GM21723 (cell line): ENCODE results near the gene TOP3A.

Source experiments
- ATAC-seq: cut with Tn5 transposase; IDR thresholded peaks from one replicate; pipeline ENCODE4 v1.9.1; 2021; ENCODE audit warnings: mild to moderate bottlenecking, moderate library complexity; ENCODE audit not compliant: unreplicated experiment

The TOP3A gene

DNA sequence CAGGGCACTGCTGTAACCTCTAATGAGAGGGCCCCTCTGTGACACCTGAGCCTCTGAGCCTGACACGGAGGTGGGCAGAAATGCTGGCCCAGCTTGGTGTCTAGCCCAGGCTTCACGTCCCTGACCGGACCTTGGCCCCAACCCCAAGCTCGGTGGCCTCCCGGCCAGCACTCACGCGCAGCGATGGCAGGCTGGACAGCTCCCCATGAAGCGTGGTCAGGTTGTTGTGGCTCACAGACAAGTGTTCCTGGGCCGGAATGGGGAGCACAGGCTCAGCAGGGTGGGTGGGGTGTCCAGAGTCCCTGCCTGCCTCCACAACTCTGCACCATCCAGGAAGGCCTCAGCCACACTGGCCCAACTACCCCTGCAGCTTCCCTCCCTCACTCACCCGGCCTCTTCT, 58.4 kb downstream of the TOP3A start:
- no peak for ATAC-seq

DNA sequence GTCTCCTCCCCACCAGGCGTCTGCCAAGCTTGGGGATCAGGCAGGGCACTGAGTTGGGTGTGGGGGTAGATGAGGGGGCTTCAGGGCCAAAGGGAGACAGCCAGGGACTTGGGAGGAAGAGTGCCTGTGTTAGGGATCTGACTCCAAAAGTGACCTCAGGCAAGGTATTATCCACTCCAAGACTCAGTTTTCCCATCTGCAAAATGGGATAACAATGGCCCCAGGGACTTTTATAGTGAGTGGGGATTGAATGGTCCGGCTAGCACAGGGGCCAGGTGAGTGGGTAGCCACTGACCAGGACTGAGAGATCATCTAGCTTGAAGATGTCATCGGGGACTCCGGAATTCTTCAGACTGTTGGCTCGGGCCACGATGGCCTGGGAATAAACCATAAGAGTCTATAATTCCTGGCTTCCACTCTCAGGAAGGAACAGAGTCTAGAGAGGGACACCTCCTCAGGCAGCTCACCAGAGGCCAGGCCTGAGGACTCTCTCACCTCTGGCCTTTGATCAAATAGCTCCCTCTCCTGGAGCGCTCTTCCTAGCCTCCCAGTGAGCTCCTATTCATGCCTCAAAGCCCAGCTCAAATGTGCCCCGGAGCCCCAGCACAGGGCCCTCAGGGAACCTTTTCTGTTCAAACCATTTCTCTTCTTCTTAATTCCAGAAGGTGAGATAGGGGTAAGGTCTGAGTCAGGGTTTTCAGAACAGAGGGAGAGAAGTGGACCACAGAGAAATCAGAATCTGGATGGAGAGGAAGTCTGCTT, 59.7 kb downstream of the TOP3A start:
- ATAC-seq = no peak

GRCh38 chr17:18253947-18254821, 60.6 kb downstream of the TOP3A start:
- ATAC-seq = no peak

GRCh38 chr17:18253187-18253884, 61.5 kb downstream of the TOP3A start:
- ATAC-seq = no peak

DNA sequence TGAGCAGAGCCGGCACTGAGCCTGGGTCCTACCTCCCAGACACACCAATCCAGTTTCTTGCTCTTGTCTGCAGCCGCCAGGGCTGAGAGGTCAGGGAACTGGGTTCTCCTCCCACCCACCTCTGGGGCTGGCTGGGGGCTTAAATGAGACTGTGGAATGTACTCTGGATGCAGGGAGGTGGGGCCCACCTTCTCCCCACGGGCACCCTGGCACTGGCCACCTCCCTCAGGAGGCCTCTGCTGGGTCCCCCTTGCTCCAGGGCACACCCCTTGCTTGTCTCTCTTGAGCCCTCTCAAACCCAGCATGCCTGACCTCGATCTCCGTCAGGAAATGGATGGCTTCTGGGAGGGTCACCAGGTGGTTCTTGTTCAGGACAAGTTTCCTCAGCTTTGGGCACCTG, 62.6 kb downstream of the TOP3A start:
- ATAC-seq = no peak

- ATAC-seq = no peak
These were observed 63.6 kb downstream of the TOP3A start for GRCh38 chr17:18251204-18251603.

GRCh38 chr17:18250708-18251107, 64.1 kb downstream of the TOP3A start:
- ATAC-seq = no peak

- ATAC-seq = no peak
These were observed 64.5 kb downstream of the TOP3A start for GRCh38 chr17:18250259-18250658.

GRCh38 chr17:18248811-18249210, 66.0 kb downstream of the TOP3A start:
- no peak for ATAC-seq

DNA sequence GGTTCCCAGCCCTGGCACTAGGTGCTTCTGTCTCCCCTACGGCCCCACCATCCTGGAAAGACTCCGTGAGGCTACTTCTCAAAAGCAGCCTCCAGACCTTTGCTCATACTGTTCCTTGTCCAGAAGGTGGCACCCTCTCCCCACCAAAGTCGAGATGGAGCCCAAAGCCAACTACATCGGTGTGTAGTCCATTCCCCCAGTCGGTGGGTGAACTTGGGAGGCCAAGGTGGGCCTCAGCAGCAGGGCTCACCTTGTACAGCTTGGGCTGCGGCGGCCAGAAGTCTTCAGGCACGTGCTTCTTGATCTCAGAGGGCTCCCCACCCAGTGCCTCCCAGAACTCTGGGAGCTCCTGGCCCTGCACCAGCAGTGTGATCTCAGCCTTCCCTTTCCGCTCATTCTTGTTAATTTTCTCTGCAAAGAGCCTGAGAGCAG, 66.5 kb downstream of the TOP3A start:
- ATAC-seq = no peak

- no peak for ATAC-seq
These were observed 67.2 kb downstream of the TOP3A start for GRCh38 chr17:18247613-18248001.

DNA sequence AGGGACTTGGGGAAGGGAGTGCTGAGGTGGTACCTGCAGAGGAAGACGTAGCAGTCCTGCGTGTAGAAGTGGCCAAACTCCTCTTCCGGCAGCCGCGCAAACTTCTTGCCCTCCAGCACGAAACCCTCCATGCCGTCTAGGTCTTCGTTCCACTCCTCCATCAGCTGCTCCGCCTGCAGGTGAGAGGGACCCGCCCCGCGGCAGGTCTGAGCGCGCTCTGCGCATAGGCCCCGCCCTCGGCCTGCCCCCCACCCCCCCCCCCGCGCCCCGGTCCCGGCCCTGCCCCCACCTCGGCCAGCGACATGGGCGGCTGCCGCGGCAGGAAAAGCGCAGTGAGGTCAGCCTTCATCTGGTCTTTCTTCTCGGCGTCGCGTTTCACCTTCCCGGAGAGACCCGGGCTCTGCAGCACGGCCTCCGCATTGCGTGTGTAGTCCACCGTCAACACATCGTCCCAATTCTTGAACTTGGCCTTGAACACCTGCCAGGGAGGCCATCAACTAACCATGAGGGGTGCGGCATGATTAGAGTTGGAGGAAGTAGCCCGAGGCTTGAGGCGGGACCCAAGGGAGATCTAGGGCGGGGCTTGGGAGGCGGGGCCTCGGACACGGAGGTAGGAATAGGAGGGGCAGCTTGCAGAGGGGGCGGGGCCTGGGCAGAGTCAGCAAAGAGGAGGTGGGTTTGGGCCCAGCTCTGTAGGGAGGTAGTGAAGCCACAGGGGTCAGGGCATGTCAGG, 67.7 kb downstream of the TOP3A start:
- ATAC-seq = no peak

DNA sequence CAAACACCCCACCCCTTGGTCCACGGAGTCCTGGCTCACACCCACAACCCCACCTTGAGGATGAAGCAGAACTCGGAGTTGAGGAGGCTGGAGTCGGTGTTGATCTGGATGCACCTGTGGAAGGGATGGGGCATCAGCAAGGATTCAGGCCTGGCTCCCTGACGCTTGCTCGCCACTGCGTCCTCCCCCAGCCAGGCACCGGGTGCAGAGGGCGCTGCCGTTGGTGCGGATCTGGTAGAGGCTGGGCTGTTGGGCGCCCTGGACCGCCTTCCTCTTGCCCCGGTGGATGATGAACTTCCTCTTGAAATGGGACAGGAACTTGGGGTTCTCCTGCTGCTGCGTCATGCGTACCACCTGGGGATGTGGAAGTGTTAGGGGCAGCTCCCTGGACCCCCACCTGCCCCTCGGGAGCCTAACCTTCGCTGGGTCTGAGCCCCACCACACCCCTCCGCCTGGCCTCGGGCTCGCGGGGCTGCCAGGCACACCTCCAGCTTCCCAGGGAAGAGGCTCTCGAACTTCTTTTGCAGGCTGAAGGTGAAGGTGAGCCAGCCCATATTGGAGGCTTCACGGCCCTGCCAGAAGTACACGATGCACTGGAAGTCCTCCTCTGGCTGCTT, 68.6 kb downstream of the TOP3A start:
- no peak for ATAC-seq

GRCh38 chr17:18245038-18245776, 69.6 kb downstream of the TOP3A start:
- no peak for ATAC-seq

DNA sequence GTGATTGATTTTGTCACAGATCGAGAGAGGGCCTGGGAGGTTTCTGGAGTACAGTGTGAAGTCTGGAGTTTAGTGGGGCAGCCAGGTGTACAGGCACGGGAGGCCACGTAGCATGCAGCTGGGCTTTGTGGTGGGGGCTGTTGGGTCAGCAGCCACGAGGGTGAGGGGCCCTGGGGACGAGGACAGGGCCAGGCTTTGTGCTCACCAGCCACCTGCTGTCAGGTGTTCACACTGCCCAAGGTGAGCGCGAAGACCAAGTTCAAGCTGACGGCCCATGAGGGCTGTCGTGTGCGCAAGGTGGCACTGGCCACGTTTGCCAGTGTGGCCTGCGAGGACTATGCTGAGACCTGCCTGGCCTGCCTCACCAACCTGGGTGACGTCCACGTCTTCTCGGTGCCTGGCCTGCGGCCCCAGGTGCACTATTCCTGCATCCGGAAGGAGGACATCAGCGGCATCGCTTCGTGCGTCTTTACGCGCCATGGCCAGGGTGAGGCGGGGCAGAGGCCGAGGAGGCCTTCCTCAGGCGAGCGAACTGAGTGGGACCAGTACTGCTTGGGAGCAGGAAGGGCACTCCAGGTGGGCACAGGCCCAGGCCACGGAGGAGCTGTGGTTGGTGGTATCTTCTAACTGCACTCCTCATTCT, 73.4 kb downstream of the TOP3A start:
- ATAC-seq = no peak

GRCh38 chr17:18240449-18240848, 74.3 kb downstream of the TOP3A start:
- no peak for ATAC-seq

DNA sequence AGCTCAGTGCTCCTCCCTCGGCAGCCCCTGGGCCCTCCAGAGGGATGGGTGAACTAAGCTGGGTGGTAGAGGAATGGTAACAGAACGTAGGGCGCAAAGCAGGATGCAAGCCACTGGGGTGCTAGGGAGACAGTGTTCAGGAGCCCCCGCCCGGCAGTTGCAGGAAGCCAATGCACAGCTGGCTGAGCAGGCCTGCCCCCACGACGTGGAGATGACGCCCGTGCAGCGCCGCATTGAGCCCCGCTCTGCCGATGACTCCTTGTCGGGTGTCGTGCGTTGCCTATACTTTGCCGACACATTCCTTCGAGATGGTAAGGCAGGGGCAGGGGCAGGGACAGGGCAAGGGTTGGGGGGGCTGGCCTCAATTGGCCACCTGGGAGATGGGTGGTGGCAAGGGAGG, 76.5 kb downstream of the TOP3A start:
- ATAC-seq = no peak

GRCh38 chr17:18237461-18237860, 77.3 kb downstream of the TOP3A start:
- ATAC-seq = no peak

DNA sequence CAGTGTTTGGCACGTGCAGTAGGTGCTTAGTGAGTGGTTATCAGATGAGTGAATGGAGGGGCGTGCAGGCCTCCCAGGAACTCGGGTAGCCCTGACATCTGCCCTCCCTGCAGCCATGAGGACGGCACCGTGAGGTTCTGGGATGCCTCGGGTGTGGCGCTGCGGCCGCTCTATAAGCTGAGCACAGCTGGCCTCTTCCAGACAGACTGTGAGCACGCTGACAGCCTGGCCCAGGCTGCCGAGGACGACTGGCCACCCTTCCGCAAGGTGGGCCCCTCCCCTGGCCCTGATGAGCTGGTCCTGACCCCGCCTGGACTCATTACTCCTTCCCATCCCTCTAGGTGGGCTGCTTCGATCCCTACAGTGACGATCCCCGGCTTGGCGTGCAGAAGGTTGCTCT, 78.3 kb downstream of the TOP3A start:
- no peak for ATAC-seq
